Activated CD4-positive, CD25-positive, alpha-beta regulatory T cell treated with anti-CD3 and anti-CD28 coated beads, Interleukin-2, amount 50 U/mL, for 24 hours (primary cell): Measurements from ENCODE around the gene PUS1.
A peak's percentile ranks its signal among the peaks of the same experiment; 100 is the strongest.

ENCODE experiments used
- ATAC-seq, 2 donors: fragments of 150-1000 bp; cut with Tn5 transposase; one replicate each; pipeline ENCODE4 v1.10.0; 2021; ENCODE audit warnings: mild to moderate bottlenecking in 1 of 2, moderate library complexity in 1 of 2

Gene PUS1

DNA sequence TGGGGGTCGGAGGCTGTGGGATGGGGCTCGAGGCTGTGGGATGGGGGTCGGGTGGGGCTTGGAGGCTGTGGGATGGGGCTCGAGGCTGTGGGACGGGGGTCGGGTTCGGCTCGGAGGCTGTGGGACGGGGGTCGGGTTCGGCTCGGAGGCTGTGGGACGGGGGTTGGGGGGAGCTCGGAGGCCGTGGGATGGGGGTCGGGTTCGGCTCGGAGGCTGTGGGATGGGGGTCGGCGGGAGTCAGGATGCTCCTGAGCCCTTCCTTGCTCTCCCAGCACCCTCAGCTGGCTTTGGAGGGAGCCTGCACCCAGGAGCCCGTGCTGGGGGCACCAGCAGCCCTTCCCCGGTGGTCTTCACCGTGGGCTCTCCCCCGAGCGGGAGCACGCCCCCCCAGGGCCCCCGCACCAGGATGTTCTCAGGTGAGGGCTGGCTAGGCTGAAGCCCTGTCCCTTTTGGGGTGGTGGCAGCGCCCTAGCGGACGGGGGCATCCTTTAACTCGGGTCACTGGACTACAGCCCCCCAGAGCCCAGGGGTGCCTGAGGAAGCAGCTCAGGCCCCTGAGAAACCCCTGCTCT, 11.9 kb upstream of the PUS1 start:
- ATAC-seq = no peak

DNA sequence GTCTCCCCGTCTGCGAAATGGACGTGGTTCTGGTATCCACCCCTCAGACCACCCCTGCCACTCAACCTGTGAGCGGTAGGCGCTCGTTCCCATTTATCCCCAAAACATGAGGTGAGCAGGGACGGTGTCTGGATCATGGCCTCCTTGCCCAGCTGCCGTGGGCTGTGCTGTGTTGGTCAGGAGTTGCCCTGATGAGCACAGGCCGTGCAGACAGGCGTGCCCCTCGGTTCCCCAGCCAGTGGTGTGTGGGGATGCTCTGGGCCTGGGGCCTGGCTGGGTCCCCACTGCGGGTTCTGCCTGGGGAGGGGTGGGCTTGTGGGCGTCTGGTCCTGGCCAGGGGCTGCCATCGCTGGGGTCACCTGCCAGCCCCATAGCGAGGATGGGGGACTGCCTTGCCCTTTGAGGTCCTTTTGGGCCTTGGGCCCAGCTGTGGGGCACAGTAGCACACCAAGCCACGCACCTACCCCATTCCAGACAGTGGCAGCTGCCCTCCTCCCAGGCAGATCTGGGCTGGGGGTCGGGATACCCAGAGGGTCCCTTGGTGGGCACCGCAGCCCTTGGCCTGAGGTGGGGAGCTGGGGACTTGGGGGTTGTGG, 11.3 kb upstream of the PUS1 start:
- ATAC-seq = no peak

DNA sequence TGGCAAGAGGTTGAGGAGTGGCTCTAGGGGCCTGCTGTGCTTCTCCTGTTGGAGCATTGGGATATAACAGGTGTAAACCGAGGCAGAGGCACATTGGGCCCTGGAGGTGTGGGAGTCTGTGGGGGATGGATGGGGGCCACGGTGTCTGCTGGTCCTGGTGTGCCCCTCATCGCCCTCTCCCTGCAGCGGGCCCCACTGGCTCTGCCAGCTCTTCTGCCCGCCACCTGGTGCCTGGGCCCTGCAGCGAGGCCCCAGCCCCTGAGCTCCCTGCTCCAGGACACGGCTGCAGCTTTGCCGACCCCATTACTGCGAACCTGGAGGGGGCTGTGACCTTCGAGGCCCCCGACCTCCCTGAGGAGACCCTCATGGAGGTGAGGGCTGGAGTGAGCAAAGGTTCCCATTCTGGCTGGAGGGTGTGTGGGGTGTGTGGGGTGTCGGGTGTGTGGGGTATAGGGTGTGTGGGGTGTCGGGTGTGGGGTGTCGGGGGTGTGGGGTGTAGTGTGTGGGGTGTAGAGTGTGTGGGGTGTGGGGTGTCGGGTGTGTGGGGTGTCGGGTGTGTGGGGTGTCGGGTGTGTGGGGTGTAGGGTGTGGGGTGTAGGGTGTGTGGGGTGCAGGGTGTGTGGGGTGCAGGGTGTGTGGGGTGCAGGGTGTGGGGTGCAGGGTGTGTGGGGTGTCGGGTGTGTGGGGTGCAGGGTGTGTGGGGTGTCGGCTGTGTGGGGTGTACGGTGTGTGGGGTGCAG, 10.6 kb upstream of the PUS1 start:
- no peak for ATAC-seq

- no peak for ATAC-seq
These were observed 10.1 kb upstream of the PUS1 start for GRCh38 chr12:131919051-131919347.

GRCh38 chr12:131919366-131920156, 9.5 kb upstream of the PUS1 start:
- ATAC-seq = no peak

DNA sequence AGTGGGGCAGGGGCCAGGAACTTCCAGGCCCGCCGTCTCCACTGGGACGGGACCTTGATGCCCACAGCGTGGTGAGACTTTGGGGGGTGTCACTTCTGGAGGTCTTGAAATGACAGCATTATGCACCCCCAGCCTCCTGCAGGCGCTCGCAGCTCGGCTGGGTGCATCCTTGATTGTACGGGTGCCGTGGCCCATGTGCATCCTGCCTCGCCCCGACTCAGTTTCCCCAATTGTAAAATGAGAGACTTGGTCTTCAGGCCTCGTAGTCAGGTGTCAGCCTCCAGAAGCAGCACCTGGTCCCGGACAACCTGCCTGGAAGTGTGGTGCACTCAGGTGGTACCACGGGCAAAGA, 8.9 kb upstream of the PUS1 start:
- ATAC-seq = no peak

DNA sequence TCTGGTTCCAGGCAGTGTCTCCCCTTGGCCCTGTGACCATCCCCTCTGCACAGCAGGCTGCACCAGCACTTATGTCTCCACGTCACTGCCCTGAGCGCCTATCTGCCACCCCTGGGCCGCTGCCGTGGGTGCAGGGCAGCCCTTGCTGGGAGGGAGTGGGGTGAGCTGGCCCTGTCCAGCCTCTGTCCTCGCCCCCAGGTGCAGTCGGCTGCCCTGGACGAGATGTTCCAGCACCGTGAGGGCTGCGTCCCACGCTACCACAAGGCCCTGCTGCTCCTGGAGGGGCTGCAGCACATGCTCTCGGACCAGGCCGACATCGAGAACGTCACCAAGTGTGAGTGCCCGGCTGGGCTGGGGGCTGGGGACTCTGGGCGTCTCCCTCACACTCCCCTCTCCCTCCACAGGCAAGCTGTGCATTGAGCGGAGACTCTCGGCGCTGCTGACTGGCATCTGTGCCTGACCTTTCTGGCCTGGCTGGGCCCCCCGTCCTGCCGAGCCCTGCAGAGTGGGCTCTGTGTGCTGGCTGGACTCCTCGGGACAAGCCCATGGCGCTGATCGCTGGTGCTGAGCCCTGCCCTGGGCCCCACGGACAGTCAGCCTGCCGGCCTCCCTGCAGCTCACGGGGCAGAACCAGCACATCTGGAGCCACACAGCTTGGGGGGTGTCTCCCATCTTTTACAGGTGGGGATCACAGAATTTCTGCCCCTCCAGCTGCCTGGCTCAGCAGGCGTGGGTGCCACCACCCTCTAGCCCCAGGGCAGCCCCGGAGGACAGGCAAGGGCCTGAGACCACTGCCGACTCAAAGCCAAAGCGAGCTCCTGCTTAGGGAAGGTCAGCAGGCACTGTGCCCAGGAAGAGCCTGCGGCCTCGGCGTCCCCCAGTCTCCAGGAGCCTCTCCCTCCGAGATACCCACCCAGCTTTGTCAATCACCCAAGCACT, 7.9 kb upstream of the PUS1 start:
- no peak for ATAC-seq

DNA sequence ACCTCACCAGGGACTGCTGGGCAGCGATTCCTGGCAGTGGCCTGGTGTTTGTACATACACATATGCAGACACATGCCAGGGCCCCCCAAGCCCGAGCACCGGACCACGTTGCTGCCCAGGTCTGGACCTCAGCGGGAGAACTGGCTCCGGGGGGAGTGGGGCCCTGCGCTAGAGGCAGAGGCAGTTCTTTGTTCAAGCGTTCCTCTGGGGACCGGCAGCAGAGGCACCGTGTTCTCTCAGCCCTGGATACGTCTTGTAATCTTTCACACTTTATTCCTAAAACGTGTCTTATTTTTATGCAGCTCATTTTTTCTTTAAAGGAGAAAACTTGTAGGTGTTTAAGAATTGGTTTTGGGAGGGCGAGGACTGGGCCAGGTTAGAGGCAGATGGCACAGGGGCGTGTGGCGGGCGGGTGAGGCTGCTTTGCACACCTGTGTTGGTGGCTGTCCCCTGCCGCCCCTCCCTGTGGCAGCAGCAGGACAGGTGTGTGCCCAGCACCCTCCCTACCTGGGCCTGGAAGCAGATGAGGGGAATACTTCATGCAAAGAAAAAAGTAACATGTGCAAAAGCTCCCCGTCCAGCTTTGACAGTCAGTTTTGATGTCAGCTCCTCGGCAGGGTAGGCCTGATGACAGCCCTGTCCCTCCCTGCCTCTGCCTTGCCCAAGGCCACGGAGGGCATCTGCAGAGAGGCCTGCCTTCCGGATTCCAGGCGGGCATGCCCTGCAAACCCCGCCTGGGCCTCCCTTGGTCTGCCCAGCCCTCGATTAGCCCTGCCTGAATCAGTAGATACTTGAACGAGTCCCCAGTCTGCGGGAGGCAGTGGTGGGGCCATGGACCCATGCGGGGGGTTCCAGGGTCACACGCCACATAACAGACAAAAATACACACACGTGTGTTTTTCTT, 7.0 kb upstream of the PUS1 start:
- no peak for ATAC-seq

- ATAC-seq = no peak
These were observed 6.3 kb upstream of the PUS1 start for GRCh38 chr12:131922772-131923171.

DNA sequence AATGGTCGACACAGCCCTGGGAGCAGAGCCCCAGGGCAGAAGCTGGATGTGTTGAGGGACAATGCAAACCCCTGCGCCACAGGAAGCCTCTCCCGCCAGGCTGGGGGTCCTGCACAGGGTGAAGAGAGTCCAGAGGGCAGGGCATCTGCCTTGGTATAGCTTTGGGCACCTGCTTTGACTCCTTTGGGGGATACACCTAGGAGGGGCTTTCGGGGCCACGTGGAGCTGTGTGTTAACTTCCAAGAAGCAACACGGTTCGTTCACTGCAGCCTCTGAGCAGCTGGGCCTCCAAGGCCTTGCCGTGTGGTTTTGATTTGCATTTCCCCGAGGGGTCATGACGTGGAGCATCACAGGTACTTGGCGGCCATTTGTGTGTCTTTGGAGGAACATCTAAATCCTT, 5.8 kb upstream of the PUS1 start:
- ATAC-seq = no peak

DNA sequence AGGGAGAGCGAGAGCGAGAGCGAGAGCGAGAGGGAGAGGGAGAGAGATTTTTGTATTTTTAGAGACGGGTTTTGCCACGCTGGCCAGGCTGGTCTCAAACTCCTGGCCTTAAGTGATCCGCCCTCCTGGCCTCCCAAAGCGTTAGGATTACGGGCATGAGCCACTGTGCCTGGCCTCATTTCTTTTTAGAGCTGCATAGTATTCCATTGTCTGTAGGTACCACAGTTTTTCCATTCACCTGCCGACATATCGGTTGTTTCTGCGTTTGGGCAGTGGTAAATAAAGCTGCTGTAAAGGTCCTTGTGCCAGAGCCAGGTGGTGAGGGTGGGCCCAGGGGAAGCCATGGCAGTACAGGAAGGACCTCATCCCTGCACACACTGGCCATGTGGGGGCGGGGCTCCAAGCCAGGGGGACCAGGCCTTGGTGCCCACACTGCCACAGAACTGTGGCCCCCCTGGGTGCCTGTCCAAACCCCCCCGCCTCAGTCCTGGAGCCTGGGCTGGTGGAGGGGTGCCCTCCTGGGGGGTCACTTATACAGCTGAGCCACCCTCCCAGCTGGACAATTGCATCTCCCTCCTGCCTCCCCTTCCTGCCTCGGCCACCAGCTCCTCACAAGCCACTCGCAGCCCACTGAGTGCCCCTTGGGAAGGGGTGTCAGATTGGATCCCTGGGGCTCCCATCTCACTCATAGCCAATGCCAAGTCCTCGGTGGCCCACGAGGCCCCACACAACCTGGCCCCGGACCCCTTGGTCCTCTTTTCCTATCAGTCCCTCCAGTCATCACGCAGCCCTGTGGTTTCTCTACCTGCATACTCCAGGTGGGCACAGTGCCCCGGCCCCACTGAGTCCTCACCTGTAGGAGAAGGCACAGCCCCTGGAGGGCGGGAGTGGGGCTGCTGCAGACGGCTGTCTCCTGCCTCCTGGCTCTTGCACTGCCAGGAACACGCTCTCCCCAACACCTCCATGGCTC, 1.7 kb upstream of the PUS1 start:
- ATAC-seq = no peak

DNA sequence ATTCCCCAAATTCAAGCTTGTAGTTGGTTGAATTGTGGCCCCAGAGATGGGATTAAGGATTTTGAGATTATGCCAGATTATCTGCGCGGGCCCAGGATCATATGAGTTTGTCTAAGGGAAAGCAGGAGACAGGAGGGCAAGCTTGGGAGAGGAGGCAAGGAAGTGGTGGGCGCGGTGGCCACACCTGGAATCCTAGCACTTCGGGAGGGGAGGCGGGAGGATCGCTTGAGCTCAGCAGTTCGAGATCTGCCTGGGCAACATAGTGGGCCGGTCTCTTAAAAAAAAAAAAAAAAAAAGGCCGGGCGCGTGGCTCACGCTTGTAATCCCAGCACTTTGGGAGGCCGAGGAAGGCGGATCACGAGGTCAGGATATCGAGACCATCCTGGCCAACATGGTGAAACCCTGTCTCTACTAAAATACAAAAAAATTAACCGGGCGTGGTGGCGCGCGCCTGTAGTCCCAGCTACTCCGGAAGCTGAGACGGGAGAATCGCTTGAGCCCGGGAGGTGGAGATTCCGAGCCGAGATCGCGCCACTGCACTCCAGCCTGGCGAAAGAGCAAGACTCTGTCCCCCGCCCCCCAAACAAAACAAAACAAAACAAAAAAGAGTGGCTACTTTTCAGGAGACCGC, 881 bp upstream of the PUS1 start:
- peak in 1 of 2 donors; percentile 4 for ATAC-seq

DNA sequence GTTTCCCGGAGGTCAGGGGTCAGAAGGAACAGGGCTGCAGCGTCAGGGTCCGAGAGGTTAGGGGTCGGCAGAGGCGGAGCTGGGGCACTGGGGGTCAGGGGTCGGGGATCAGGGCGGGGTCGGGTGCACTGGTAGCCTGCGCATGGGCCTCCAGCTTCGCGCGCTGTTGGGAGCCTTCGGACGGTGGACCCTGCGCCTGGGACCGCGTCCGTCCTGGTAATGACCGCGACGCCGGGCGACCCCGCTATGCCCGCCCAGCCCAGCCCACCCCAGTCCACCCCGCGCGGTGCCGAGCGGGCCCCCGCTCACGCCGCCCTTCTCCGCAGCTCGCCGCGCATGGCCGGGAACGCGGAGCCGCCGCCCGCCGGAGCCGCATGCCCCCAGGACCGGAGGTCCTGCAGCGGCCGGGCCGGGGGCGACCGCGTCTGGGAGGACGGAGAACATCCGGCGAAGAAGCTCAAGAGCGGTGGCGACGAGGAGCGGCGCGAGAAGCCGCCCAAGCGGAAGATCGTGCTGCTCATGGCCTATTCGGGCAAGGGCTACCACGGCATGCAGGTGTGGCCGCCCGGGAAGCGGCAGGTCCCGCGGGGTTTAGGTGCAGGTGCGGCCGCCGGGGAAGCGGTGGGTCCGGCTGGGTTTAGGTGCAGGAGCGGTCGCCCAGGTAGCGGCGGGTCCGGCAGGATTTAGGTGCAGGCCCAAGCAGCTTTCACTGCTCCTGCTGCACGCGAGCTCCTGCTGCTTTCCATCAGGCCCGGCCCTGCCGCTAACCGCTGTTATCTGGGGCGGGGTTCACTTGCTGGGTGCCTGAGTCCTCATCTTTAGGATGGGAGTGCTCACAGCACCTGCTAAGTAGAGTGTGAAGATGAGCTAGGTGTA, 743 bp downstream of the PUS1 start:
- peak; percentile 11 to 15 for ATAC-seq

DNA sequence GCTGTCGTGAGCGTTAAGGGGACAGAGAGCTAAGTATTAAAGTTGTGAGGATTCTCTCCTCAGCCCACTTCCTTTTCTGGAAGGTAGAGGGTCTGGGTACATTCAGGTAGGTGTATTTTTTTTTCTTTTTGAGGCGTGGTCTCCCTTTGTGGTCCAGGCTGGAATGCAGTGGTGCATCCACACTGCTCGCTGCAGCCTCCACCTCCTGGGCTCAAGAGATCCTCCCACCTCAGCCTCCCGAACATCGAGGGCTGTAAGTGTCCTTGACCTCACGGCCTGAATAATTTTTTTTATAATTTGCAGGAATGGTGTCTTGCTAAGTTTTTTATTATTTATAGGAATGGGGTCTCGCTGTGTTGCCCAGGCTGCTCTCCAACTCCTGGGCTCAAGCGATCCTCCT, 1.4 kb downstream of the PUS1 start:
- no peak for ATAC-seq

GRCh38 chr12:131933387-131933786, 4.3 kb downstream of the PUS1 start:
- ATAC-seq = no peak

- ATAC-seq = no peak
These were observed 5.5 kb downstream of the PUS1 start for GRCh38 chr12:131934535-131934934.

GRCh38 chr12:131938082-131938481, 9.0 kb downstream of the PUS1 start:
- no peak for ATAC-seq

- no peak for ATAC-seq
These were observed 9.9 kb downstream of the PUS1 start for GRCh38 chr12:131939007-131939406.

- ATAC-seq = no peak
These were observed 11.1 kb downstream of the PUS1 start for GRCh38 chr12:131940141-131940547.
